ENCODE results near the gene FNDC10. TPM values are rescaled to one million over a fixed set of nuclear protein-coding genes. Genes with fewer than 3 reads are reported as not detected.
A peak's percentile ranks its signal among the peaks of the same experiment; 100 is the strongest.
"Not testable (repeated sequence)": the region's sequence is repeated elsewhere in the genome, so short reads cannot be mapped to it uniquely, and the experiment has no call there.

Gene FNDC10
- polyA plus RNA-seq, 4 donors = 0.54 to 2.9 (median 1.5) TPM

DNA sequence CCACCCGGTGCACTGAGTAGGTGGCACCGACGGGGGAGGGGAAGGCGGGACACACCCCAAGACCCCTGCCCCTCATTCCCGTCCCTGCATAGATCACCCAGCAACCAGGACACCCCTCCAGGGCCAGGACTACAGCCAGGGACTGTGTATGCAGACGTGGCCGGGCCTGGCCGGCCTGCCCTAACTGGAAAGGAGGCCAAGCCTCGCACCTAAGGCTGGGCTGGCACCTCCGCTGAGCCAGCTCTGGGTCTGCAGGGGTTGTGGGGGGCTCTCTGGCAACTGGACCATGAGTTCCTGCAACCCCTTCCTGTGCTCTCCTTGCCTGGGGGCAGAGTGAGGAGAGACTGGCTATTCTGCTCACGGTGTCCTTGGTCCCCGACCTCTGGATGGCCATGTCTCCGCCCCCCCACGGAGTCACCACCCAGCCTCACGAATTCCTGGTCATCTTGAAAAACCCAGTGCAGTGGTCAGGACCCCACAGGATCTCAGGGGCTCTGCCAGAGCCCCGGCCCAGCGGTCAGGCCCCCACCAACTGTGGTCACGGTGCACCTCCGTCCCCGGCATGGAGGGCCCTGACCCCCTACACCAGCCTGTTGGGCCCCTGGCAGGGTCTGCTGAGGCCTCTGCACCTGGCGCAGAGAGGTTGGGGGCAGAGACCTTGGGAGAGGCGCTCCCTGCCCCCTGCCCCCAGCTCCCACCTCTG lies 1.1 kb upstream of the FNDC10 start:
- Histone ChIP-seq H3K36me3 (ENCODE audit: control insufficient read depth in 3 of 3, insufficient read depth in 2 of 3, low read depth in 1 of 3, low read length in 3 of 3) (no peaks in the 10 kb centered on the region), H3K27ac (ENCODE audit: low read depth in 1 of 3, low read length in 2 of 3) (no peak overlapping the region), H3K4me3 (ENCODE audit: low read depth in 1 of 3, low read length in 3 of 3) (no peak overlapping the region), H3K4me1 (ENCODE audit: control insufficient read depth in 3 of 3, insufficient read depth in 2 of 3, low read depth in 1 of 3, low read length in 2 of 3) (peaks cover 0 to 5% (median 0%) of the 10 kb centered on the region in 3 donors), H3K9me3 (ENCODE audit: control insufficient read depth in 2 of 2, insufficient read depth in 1 of 2, low read depth in 1 of 2, low read length in 1 of 2) (no peaks in the 10 kb centered on the region), H3K27me3 (ENCODE audit: control insufficient read depth in 3 of 3, insufficient read depth in 3 of 3, low read length in 3 of 3) (peaks cover 5 to 77% (median 6%) of the 10 kb centered on the region in 3 donors)
- FAIRE-seq (no peak), DNase-seq (no peak)
- 72 to 78% (median 75%) methylated on average over 18 to 22 of the region's 22 CpGs for WGBS, 3 donors

DNA sequence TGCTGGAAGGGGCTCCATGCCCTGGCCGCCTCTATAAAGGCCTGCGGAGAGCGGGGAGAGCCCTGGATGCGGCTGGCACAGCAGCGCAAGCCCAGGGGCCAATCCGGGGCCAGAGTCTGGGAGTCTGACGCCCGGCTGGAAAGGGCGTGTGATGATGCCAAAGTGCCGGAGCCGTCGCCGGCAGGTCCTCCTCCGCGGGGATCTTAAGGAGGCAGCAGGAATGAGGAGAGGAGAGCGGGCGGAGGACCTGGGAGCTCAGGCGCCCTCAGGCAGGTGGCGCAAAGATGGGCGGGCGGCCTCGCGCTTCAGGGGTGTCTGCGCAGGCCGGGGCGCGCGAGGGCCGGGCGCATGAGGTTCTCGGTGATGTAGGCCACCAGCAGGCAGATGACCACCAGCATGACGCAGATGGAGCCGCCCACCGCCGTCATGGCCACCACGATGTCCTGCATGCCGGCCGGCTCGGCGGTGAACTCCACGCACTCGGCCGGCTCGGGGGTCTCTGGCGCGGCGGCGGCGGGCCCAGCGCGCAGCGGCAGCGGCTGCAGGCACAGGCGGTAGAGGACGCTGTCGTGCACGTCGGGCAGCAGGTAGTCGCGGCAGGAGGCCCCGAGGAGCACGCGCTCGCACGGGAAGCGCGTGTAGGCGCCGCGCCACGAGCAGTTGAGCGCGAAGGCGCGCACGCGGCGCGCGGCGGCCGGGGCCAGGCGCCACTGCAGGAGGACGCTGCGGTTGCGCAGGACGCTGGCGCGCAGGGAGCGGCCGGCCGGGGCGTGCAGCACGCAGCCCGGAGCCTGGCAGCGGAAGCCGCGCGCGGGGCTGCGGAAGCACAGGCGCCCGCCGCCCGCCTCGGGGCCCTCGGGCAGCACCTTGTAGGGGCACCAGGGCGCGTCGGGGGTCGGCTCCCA lies 653 bp downstream of the FNDC10 start:
- WGBS, 3 donors = 7 to 13% (median 10%) methylated on average over 72 to 111 of the region's 111 CpGs
- FAIRE-seq (no peak), DNase-seq (peak in 1 of 2 donors; percentile 51)
- Histone ChIP-seq H3K9me3 (ENCODE audit: control insufficient read depth in 2 of 2, insufficient read depth in 1 of 2, low read depth in 1 of 2, low read length in 1 of 2) (no peaks in the 10 kb centered on the region), H3K4me3 (ENCODE audit: low read depth in 1 of 3, low read length in 3 of 3) (peak overlapping the region in 2 of 3 donors; percentile 39 to 70), H3K27me3 (ENCODE audit: control insufficient read depth in 3 of 3, insufficient read depth in 3 of 3, low read length in 3 of 3) (peaks cover 5 to 79% (median 6%) of the 10 kb centered on the region in 3 donors), H3K36me3 (ENCODE audit: control insufficient read depth in 3 of 3, insufficient read depth in 2 of 3, low read depth in 1 of 3, low read length in 3 of 3) (no peaks in the 10 kb centered on the region), H3K27ac (ENCODE audit: low read depth in 1 of 3, low read length in 2 of 3) (no peak overlapping the region), H3K4me1 (ENCODE audit: control insufficient read depth in 3 of 3, insufficient read depth in 2 of 3, low read depth in 1 of 3, low read length in 2 of 3) (peaks cover 0 to 5% (median 0%) of the 10 kb centered on the region in 3 donors)

DNA sequence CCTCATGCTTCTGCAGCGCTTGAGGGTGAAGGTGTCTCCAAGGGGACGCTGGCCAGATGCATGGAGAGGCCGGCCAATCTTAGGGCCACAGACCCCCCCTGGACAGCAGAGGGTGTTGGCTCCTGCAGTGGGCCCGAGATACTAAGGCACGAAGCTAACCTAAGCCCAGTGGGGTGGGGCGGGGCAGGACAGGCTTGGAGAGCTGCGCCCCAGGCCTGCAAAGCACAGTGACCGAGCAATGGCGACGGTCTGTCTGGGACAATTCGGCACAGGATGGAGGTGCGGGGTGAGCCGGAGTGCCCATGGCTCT lies 1.3 kb downstream of the FNDC10 start:
- WGBS, 3 donors = 54 to 84% (median 73%) methylated on average over 12 to 13 of the region's 13 CpGs
- no peak overlapping the region for H3K27ac ChIP-seq (ENCODE audit: low read depth in 1 of 3, low read length in 2 of 3)
- H3K4me3 ChIP-seq (ENCODE audit: low read depth in 1 of 3, low read length in 3 of 3) = no peak overlapping the region
- FAIRE-seq = no peak
- peaks cover 5 to 74% (median 6%) of the 10 kb centered on the region in 3 donors for H3K27me3 ChIP-seq (ENCODE audit: control insufficient read depth in 3 of 3, insufficient read depth in 3 of 3, low read length in 3 of 3)
- DNase-seq = no peak
- no peaks in the 10 kb centered on the region for H3K9me3 ChIP-seq (ENCODE audit: control insufficient read depth in 2 of 2, insufficient read depth in 1 of 2, low read depth in 1 of 2, low read length in 1 of 2)
- no peaks in the 10 kb centered on the region for H3K36me3 ChIP-seq (ENCODE audit: control insufficient read depth in 3 of 3, insufficient read depth in 2 of 3, low read depth in 1 of 3, low read length in 3 of 3)
- peaks cover 0 to 5% (median 0%) of the 10 kb centered on the region in 3 donors for H3K4me1 ChIP-seq (ENCODE audit: control insufficient read depth in 3 of 3, insufficient read depth in 2 of 3, low read depth in 1 of 3, low read length in 2 of 3)

DNA sequence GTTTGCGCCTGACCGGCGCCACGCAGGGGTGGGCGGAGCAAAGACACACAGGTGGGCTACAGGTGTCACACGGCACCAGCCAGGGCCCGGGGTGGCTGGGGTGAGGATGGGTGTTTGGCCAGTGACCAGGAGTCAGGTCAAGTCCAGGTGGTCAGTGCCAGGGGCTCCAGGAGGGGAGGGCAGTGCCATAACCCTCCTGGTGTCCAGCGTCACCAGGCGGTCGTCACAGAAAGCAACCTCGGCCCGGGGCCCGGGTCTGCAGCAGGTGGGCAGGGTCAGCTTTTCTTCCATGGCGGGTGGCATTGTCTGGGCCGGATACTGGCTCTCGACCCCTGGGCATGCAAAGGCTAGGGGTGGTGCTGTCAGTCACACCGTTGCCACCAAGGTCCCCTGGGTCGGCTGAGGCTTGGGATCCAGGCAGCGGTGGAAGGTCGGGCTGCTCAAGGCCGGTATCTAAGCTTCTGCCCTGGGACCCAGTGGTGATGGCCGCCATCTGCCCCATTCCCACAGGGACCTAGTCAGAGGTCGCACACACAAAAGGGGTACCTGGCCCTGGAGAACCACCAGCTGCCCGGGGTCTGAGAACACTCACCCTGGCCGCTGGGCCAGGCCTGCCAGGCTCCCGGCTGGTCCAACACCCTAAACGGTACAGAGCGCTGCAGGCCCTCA lies 1.8 kb downstream of the FNDC10 start:
- no peaks in the 10 kb centered on the region for H3K36me3 ChIP-seq (ENCODE audit: control insufficient read depth in 3 of 3, insufficient read depth in 2 of 3, low read depth in 1 of 3, low read length in 3 of 3)
- WGBS, 3 donors = 78 to 88% (median 82%) methylated on average over 23 to 28 of the region's 28 CpGs
- H3K4me3 ChIP-seq (ENCODE audit: low read depth in 1 of 3, low read length in 3 of 3) = no peak overlapping the region
- H3K27me3 ChIP-seq (ENCODE audit: control insufficient read depth in 3 of 3, insufficient read depth in 3 of 3, low read length in 3 of 3) = peaks cover 5 to 69% (median 6%) of the 10 kb centered on the region in 3 donors
- DNase-seq (peak in 1 of 2 donors; percentile 1), FAIRE-seq (no peak)
- H3K27ac ChIP-seq (ENCODE audit: low read depth in 1 of 3, low read length in 2 of 3) = no peak overlapping the region
- H3K9me3 ChIP-seq (ENCODE audit: control insufficient read depth in 2 of 2, insufficient read depth in 1 of 2, low read depth in 1 of 2, low read length in 1 of 2) = no peaks in the 10 kb centered on the region
- H3K4me1 ChIP-seq (ENCODE audit: control insufficient read depth in 3 of 3, insufficient read depth in 2 of 3, low read depth in 1 of 3, low read length in 2 of 3) = peaks cover 0 to 5% (median 0%) of the 10 kb centered on the region in 3 donors

DNA sequence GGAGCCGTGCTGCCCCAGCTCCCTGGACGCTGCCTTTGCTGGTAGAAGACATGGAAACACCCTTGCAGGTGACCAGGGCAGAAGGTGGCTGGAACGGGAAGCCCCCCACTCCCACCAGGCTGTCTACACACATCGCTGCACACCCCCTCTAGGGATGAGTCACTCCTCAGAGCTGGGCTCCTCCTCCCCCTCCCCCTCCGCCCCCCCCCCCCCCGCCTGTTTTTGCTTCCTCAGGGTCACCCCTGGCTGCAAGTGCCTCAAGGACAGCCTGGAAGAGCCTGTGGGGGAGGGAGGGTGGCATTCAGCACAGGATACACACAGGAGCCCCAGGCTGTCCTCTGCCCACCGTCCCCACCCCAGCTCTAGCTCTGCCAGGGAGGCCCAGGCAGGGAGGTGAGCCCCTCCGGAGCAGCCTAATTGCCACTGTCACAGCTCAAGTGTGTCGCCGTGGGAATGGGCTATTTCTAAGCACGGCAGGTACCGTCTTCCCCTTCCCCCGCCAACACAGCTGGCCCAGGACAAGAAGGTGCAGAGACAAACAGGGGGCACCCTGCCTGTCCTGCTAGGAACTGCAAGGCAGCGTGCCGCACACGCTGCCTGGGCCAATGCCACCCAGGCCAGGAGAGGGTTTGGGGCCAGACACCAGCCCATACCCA lies 2.5 kb downstream of the FNDC10 start:
- Histone ChIP-seq H3K4me1 (ENCODE audit: control insufficient read depth in 3 of 3, insufficient read depth in 2 of 3, low read depth in 1 of 3, low read length in 2 of 3) (peaks cover 0 to 5% (median 0%) of the 10 kb centered on the region in 3 donors), H3K36me3 (ENCODE audit: control insufficient read depth in 3 of 3, insufficient read depth in 2 of 3, low read depth in 1 of 3, low read length in 3 of 3) (no peaks in the 10 kb centered on the region), H3K9me3 (ENCODE audit: control insufficient read depth in 2 of 2, insufficient read depth in 1 of 2, low read depth in 1 of 2, low read length in 1 of 2) (no peaks in the 10 kb centered on the region), H3K27ac (ENCODE audit: low read depth in 1 of 3, low read length in 2 of 3) (no peak overlapping the region), H3K27me3 (ENCODE audit: control insufficient read depth in 3 of 3, insufficient read depth in 3 of 3, low read length in 3 of 3) (peaks cover 5 to 65% (median 6%) of the 10 kb centered on the region in 3 donors), H3K4me3 (ENCODE audit: low read depth in 1 of 3, low read length in 3 of 3) (no peak overlapping the region)
- WGBS, 3 donors = 6 to 20% (median 17%) methylated on average over 13 to 16 of the region's 16 CpGs
- DNase-seq (peak in 1 of 2 donors; percentile 39), FAIRE-seq (no peak)

DNA sequence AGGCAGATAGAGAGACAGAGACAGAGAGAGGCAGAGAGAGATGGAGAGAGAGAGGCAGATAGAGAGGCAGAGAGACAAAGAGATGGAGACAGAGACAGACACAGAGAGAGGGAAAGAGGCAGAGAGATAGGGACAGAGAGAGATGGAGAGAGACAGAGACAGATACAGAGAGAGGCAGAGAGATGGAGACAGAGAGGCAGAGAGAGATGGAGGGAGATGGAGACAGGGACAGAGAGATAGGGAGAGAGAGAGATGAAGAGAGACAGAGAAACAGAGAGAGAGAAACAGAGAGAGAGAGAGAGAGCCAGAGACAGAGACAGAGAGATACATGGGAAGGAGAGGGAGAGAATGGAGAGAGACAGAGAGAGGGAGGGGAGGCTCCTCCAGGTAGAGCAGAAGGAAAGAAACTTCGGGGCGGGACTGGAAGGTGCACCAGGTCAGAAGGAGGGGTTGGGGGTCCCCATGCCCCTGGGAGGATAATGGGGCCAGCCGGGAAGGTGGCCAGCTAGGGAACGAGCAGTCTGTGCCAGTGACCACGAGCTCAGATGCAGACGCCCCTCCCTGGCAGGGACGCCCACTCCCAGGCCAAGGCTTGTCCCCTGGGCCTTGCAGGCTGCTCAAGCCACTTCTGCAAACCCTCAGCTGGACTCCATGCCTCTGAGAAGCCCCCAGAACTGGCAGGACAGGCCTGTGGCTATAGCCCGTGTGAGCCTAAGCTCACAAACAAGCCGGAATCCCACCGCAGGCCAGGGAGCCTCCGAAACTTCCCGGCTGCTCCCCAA lies 3.3 kb downstream of the FNDC10 start:
- Histone ChIP-seq H3K27ac (ENCODE audit: low read depth in 1 of 3, low read length in 2 of 3) (no peak overlapping the region), H3K9me3 (ENCODE audit: control insufficient read depth in 2 of 2, insufficient read depth in 1 of 2, low read depth in 1 of 2, low read length in 1 of 2) (no peaks in the 10 kb centered on the region), H3K27me3 (ENCODE audit: control insufficient read depth in 3 of 3, insufficient read depth in 3 of 3, low read length in 3 of 3) (peaks cover 3 to 57% (median 6%) of the 10 kb centered on the region in 3 donors), H3K4me3 (ENCODE audit: low read depth in 1 of 3, low read length in 3 of 3) (no peak overlapping the region), H3K4me1 (ENCODE audit: control insufficient read depth in 3 of 3, insufficient read depth in 2 of 3, low read depth in 1 of 3, low read length in 2 of 3) (peaks cover 0 to 5% (median 0%) of the 10 kb centered on the region in 3 donors), H3K36me3 (ENCODE audit: control insufficient read depth in 3 of 3, insufficient read depth in 2 of 3, low read depth in 1 of 3, low read length in 3 of 3) (no peaks in the 10 kb centered on the region)
- WGBS, 3 donors = 30 to 43% (median 35%) methylated on average over 10 to 12 of the region's 12 CpGs
- no peak for FAIRE-seq
- peak in 1 of 2 donors; percentile 2 for DNase-seq

DNA sequence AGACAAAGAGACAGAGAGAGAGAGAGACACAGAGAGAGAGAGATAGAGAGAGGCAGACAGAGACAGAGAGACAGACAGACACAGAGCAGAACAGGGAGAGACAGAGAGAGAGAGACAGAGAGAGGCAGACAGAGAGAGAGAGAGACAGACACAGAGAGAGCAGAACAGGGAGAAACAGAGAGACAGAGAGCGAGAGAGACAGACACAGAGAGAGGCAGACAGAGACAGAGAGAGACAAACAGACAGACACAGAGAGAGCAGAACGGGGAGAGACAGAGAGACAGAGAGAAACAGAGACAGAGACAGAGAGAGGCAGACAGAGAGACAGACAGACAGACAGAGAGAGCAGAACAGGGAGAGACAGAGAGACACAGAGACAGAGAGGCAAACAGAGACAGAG lies 4.6 kb downstream of the FNDC10 start:
- H3K27ac ChIP-seq (ENCODE audit: low read depth in 1 of 3, low read length in 2 of 3); H3K4me3 ChIP-seq (ENCODE audit: low read depth in 1 of 3, low read length in 3 of 3); H3K9me3 ChIP-seq (ENCODE audit: control insufficient read depth in 2 of 2, insufficient read depth in 1 of 2, low read depth in 1 of 2, low read length in 1 of 2); H3K4me1 ChIP-seq (ENCODE audit: control insufficient read depth in 3 of 3, insufficient read depth in 2 of 3, low read depth in 1 of 3, low read length in 2 of 3); FAIRE-seq; H3K36me3 ChIP-seq (ENCODE audit: control insufficient read depth in 3 of 3, insufficient read depth in 2 of 3, low read depth in 1 of 3, low read length in 3 of 3); DNase-seq: not testable (repeated sequence)
- WGBS, 3 donors = 70 to 89% (median 78%) methylated on average over 2 of the region's 2 CpGs
- H3K27me3 ChIP-seq (ENCODE audit: control insufficient read depth in 3 of 3, insufficient read depth in 3 of 3, low read length in 3 of 3) = peaks cover 3 to 45% (median 6%) of the 10 kb centered on the region in 3 donors

Measured in small intestine (tissue), 7 donors.